Liver (tissue), 3 donors: Measurements from ENCODE around the gene KCNE5.

ENCODE experiments used
- CTCF ChIP-seq: fragments of 150-350 bp; IDR thresholded peaks from 2 replicates; pipeline ENCODE4 v1.5.1; 2017; ENCODE audit warnings: improper control_type of control experiment, low read depth, low read length; ENCODE audit not compliant: missing input control
- RXRA ChIP-seq, 2 donors: IDR thresholded peaks; 2 replicates each; pipeline ENCODE4 v1.6.1; 2017 to 2018; ENCODE audit warnings: antibody characterized with exemption in 2 of 2, mild to moderate bottlenecking in 1 of 2
- YY1 ChIP-seq: IDR thresholded peaks from 2 replicates; pipeline ENCODE4 v1.6.1; 2016; ENCODE audit warnings: antibody characterized with exemption, mild to moderate bottlenecking
- donor health status: healthy.
- donor health status: healthy.

GRCh38 chrX:109578916-109579315, 46.1 kb downstream of the KCNE5 start:
- no peak for TF ChIP-seq YY1
- no peak for TF ChIP-seq RXRA (IDR thresholded peaks at IDR 0.05)
- TF ChIP-seq CTCF: no peak
